Activated CD8-positive, alpha-beta memory T cell treated with anti-CD3 and anti-CD28 coated beads, Interleukin-2, amount 50 U/mL, for 24 hours (primary cell): ENCODE data around the gene PVALEF.

Source experiments
- DNase-seq: peaks from one replicate; pipeline ENCODE4 v3.0.0-alpha.2; 2020; ENCODE audit errors: extremely low read depth

Gene PVALEF

GRCh38 chr17:81165246-81166032, at the start of gene PVALEF:
TSS of gene PVALEF (plus strand) at chr17:81165507. CDS start at chr17:81181227, 15,720 bp downstream.
- no peak for DNase-seq

DNA sequence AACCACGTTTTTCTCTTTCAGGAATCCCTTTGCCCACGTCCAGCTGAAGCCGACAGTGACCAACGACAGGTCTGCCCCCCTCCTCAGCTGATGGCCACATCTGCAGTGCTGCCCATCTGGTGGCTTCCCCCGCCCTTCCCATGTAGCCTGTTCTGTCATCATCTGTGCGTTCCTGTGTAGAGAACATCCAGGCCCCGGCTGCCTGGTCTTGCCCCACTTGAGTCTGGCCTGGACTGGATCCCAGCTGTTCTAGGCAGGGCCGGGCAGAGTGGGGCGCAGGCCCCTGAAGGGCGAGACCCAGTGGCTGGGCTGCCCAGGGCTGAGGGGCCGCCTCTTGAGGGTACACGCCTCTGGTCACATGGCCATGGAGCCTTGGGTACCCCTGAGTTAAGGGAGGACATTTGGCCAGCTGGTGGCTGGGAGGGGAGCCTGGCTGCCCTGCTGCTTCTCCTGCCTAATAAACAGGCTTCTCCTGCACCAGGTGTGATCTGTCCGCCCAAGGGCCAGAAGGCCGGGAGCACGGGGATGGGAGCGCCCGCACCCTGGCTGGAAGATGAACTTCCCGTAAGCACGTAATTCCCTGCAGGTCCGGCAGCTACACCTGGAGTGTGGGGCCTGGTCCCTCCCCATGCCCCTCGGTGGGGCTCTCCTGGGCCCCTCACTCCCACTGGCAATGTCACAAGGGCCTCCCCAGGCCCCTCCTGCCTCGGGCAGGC, 49.4 kb upstream of the PVALEF start:
- DNase-seq = no peak

DNA sequence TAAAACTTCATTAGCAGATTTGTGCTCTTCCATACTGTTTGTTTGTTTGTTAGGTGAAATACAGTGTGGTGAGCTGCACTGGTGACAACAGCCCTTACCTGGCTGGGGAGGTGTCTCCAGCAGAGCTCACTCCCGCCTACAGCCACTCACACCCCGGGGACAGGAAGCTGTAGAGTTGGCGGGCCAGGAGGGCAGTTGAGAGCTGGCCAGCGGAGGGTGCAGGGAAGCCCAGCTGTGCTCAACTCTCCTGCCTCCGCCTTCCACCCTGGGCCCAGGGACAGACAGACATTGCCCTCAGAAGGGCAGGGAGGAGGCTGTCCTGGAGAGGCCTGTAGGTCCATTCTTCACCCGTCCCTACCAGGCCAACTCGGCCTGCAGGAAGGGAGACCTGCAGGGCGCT, 48.6 kb upstream of the PVALEF start:
- DNase-seq = no peak

- no peak for DNase-seq
These were observed 47.6 kb upstream of the PVALEF start for GRCh38 chr17:81117672-81118198.

DNA sequence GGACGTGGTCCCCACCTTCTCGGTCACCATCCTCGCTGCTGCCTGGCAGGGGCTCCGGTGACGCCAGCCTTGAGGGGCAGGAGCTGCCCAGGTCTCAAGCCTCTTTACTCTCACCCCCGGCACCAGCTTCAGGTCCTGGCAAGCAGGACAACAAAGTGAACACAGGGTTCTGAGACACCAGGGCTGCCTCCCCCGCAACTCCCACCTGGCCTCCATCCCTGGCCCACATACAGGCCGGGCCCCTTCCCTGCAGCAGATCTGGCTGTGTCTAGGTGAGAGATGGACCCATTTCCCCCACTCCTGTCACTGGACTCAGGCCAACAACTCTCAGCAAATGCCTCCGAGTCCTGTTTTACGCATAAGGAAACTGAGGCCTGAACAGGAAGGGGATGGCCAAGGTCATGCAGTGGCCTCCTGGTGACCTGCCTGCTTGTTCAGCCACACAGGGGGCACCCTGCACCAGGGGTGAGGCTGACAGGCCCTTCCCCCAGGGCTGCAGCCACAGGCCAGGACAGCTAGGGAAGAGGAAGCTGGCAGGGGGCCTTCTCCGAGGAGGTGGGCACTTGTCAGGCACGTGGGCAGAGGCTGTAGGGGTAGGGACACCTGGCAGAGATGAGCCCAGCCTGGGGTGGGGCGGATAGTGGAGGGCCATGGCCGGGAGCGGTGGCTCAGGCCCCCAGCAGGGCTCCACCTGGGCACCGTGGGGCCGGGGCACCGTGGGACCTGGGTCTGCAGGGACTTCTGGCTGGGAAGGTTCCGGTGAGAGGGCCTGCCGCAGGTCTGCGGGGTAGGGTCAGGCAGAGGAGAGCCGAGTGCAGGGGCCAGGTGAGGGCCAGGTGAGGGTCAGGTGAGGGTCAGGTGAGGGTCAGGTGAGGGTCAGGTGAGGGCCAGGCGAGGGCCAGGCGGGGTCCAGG, 46.7 kb upstream of the PVALEF start:
- DNase-seq = no peak

- peak; percentile 62 for DNase-seq
These were observed 45.8 kb upstream of the PVALEF start for GRCh38 chr17:81119223-81120148.

- no peak for DNase-seq
These were observed 45.2 kb upstream of the PVALEF start for GRCh38 chr17:81120149-81120484.

DNA sequence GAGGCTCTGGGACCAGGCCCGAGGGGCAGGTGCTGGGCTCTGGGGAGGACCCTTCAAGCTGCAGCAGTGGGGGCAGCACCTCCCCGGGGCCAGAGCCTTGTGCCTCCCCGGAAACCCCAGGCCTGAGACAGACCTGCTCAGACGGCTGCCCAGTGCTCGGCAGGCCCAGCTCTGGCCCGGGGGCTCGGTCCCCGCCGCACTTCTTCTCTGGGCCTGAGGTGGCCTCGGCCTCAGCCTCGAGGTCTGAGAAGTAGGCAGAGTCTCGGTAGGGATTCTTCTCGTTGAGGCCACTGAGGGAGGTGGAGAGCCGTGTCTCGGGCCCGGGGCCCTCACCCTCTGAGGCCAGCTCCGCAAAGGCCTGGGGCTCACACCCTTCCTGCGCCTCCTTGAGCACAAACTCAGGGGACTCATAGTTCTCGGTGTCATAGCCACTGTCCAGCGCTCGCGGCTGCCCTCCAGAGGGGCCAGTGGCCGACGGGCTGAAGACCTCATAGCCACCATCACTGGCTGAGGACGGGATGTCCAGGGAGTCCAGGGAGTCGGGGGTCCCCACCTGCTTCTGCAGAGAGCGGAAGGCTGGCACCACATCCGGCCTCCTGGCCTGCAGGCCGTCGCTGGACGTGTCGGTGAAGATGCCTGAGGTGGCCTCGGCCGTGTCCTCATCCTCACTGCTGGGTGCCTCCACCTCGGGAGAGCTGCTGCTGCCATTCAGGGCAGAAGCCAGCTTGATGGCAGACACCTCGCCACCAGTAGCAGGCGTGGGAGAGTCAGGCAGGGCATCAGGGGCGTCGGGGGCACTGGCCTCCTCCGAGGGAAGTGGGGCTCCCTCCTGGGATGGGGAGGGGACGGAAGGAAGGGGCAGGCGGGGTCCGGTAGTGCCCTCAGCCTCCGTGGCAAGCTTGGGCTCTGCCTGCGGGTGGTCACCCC, 44.3 kb upstream of the PVALEF start:
- DNase-seq = no peak

DNA sequence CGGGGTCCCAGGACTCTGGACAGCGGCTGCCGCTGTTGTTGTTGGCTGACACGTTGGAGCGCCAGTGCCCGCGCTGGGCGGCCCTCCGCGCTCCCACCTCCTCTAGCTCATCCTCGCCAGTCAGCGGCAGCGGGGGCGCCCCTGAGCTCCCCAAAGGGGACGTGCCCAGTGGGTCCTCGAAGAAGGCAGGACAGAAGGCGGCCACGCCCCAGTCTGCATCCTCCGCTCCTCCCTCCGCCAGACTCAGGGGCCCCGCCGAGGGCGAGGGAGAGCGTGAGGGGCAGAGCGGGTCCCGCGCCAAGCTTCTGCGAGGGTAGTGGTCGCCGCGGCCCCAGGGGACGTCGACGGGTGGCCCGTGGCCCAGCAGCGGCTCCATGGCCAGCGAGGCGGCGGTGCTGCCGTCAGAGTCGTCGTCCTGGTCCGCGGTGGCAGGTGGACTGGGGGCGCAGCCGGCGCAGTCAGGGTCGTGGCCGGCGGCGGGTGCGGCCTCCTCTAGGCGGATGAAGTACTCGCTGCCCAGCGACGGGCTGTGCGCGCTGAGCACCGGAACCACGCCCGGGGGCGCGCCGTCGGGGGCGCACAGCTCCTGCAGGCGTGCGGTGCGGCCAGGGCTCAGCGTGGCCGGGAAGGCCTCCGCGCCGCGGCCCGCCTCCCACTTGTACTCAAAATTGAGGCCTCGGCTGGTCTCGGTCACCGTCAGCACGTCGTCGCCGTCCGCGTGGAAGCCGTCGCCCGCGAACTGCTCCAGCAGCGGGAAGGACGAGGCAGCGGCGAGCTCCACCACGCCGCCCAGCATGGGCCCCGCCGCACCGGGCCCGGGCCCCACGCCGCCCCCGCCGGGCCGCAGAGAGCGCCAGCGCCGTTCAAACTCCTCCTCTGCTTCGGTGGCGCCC, 43.2 kb upstream of the PVALEF start:
- DNase-seq = no peak

DNA sequence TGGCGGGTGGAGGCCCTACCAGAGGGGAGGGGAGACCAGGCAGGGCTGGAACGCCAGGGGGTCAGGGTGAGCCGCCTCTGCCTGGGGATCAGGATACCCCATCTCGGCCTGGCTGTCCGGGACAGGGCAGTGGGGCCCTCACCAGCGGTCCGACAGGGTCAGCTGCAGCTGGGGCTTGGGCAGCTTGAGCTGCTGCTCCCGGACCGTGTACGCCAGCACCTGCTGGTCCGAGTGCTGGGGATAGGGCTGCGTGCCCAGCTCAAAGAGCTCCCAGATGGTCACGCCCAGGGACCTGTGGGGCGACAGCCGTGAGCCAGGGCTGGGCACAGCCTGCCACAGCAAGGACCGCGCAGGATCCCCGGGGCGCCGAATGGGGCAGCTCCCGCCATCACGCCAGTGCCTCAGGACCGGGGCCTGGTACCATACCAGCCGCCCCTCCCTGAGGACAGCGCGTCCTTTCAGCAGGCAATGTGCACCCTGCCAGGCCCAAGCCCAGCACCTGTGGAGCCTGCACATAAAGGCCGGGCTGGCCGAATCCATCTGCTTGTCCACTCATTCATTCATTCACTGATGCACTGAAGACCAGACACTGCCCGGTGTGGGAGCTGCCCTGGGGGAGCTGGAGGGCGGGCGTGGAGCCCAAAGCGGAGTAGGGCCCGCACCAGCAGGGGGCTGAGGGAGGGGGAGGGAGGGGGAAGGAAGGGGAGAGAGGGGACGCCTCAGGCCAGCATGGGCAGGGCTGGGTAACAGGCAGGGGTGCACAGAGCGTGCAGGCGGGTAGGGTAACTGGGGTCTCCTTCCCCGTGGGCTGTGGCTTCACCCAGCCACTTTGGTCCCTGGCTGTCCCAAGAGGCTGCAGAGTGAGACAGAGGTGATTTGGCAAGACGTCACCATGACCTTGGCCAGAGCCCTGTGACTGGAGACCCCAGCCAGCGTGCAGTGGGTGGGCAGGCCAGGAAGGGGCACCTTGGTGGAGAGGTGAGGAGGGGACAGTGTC, 42.0 kb upstream of the PVALEF start:
- DNase-seq = no peak

GRCh38 chr17:81124377-81124776, 40.9 kb upstream of the PVALEF start:
- no peak for DNase-seq

DNA sequence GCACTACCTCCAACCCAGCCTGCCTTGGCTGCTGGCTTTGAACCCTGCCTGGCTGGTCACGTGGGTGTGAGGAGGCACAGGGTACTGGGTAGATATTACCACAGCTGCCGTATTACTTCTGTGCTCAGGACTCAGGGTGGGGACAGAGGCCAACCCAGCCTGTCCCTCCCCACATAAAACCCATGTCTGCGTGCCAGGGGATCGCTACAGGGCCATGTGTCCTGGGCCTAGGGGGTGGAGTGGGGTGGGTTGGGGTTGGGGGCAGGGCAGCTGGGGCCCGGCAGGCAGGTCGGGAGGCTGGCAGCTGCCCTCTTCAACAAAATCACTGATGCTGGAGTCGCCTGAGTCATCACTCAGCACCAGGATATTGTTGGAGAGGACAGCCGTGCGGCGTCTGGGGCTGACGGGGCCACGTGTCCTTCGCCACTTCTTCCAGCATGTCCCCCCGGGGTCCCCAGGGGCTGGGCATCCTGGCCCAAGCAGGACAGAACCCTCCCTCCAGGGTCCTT, 39.7 kb upstream of the PVALEF start:
- no peak for DNase-seq

GRCh38 chr17:81126281-81127132, 38.8 kb upstream of the PVALEF start:
- no peak for DNase-seq

DNA sequence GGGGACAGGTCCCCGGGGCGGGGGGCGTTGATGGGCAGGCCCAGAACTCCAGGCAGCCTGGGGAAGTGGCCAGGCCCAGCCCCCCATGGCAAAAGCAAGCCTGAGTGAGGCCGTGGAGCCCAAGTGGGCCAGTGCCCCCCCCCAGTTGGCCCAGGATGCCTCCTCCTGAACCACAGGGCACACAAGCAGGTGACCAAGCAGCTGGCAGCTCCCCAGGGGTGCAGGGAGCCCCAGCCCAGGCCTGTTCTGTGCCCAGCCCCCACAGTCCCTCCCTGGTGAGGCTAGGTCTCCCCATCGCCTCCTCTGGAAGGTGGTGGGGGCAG, 38.2 kb upstream of the PVALEF start:
- no peak for DNase-seq

GRCh38 chr17:81127526-81128177, 37.7 kb upstream of the PVALEF start:
- no peak for DNase-seq

- DNase-seq = no peak
These were observed 37.0 kb upstream of the PVALEF start for GRCh38 chr17:81128338-81128737.
